ENCODE data around the gene ANXA2.

The ANXA2 gene

DNA sequence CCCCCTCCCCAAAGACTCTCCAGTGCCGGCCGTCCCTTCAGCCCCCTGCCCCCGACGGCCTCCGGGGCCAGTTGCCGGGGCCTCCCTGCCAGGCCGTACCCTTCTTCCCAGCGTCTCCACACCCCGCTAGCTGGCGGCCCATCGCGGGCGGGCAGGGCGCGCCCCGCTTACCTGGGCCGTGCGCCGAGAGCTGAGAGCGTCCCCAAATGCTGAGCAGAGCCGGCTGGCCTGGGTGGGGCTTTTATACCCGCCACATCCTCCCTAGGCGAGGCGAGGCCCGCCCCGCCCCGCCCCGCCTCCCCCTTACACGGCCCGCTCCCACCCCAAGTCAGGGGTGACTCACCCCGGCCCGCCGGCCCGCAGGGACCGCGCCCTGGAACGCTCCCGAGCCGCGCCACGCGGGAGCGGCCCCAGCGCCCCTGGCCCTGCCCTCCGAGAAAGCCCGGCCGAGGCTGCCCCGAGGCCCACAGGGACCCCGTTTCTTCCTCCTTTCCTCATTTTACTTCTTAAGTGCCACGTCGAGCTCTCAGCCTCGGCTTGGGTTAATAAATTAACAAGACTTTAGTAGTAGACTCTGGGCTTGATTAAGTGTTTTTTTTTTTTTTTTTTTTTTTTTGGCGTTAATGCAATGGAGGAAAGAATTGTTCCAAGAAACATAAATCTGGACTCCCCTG, at the start of gene ANXA2:
Gene ANXA2 (minus strand): TSS at position 215 of the 674 bp plus-strand sequence. CDS start 11,911 bp downstream, outside the sequence.
- TF ChIP-seq CTCF (IDR thresholded peaks at IDR 0.05; ENCODE audit: low read depth, low read length): no peak; the same call in 1 of the 2 replicates
- no peak for TF ChIP-seq EZH2phosphoT487 (IDR thresholded peaks at IDR 0.05; ENCODE audit: low read depth)
- H3K4me3 ChIP-seq (ENCODE audit: low read length): peak within 1 kb of the TSS; percentile 82
- peak within 1 kb of the TSS; percentile 59 for H3K27ac ChIP-seq (ENCODE audit: low read length)
- peaks cover 32% of the 10 kb centered on the region for H3K36me3 ChIP-seq (replicated peaks; ENCODE audit: low read depth, low read length)
- peaks cover 36% of the 10 kb centered on the region for H3K79me2 ChIP-seq (ENCODE audit: low read length)
- H2AFZ ChIP-seq (ENCODE audit: low read depth, low read length): peak within 1 kb of the TSS; percentile 97
- H3K4me1 ChIP-seq (ENCODE audit: low read length): peaks cover 10% of the 10 kb centered on the region
- peak within 1 kb of the TSS; percentile 95 for H3K9ac ChIP-seq (ENCODE audit: low read length)
- peaks cover 21% of the 10 kb centered on the region for H4K20me1 ChIP-seq (ENCODE audit: insufficient read depth, low read length)
- H3K4me2 ChIP-seq (ENCODE audit: low read length): peak within 1 kb of the TSS; percentile 90
- H3K9me3 ChIP-seq (ENCODE audit: insufficient read depth, low read length): no peaks in the 10 kb centered on the region
- no peaks in the 10 kb centered on the region for H3K27me3 ChIP-seq (ENCODE audit: low read depth, low read length)

DNA sequence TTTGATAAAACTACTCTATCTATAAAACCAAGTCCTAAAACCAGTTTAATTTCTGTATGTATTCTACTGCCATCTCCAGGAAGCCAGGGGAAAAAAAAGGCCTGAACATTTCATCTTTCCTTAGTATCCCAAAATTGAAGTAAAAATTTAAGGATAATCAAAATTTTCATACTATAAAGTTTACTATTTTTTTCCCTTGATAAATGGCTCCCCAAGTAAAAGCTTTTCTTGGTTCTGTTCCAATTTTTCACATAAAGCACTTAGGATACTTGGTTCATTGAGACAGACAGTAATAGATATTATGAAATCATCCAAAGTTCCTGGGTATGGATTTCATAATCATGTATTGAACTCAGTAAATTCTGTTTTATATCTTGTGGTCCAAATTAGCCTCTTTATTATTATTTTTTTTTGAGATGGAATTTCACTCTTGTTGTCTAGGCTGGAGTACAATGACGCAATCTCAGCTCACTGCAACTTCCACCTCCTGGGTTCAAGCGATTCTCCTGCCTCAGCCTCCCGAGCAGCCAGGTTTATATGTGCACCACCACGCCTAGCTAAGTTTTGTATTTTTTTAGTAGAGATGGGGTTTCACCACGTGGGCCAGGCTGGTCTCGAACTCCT, 46.6 kb upstream of the ANXA2 start:
- TF ChIP-seq CTCF (IDR thresholded peaks at IDR 0.05; ENCODE audit: low read depth, low read length) (peak; percentile 26), EZH2phosphoT487 (IDR thresholded peaks at IDR 0.05; ENCODE audit: low read depth) (no peak)
- H3K4me1 ChIP-seq (ENCODE audit: low read length): no peaks in the 10 kb centered on the region
- no peak overlapping the region for H3K27ac ChIP-seq (ENCODE audit: low read length)
- no peak overlapping the region for H2AFZ ChIP-seq (ENCODE audit: low read depth, low read length)
- H3K4me2 ChIP-seq (ENCODE audit: low read length): no peak overlapping the region
- peaks cover 11% of the 10 kb centered on the region for H3K36me3 ChIP-seq (replicated peaks; ENCODE audit: low read depth, low read length)
- H3K9me3 ChIP-seq (ENCODE audit: insufficient read depth, low read length): no peaks in the 10 kb centered on the region
- no peaks in the 10 kb centered on the region for H4K20me1 ChIP-seq (ENCODE audit: insufficient read depth, low read length)
- no peaks in the 10 kb centered on the region for H3K79me2 ChIP-seq (ENCODE audit: low read length)
- H3K4me3 ChIP-seq (ENCODE audit: low read length): no peak overlapping the region
- no peaks in the 10 kb centered on the region for H3K27me3 ChIP-seq (ENCODE audit: low read depth, low read length)
- H3K9ac ChIP-seq (ENCODE audit: low read length): no peak overlapping the region

GRCh38 chr15:60442763-60443162, 45.0 kb upstream of the ANXA2 start:
- no peaks in the 10 kb centered on the region for H4K20me1 ChIP-seq (ENCODE audit: insufficient read depth, low read length)
- H3K27ac ChIP-seq (ENCODE audit: low read length): no peak overlapping the region
- H3K4me1 ChIP-seq (ENCODE audit: low read length): no peaks in the 10 kb centered on the region
- no peak overlapping the region for H2AFZ ChIP-seq (ENCODE audit: low read depth, low read length)
- no peak overlapping the region for H3K4me2 ChIP-seq (ENCODE audit: low read length)
- H3K4me3 ChIP-seq (ENCODE audit: low read length): no peak overlapping the region
- no peak for TF ChIP-seq CTCF (IDR thresholded peaks at IDR 0.05; ENCODE audit: low read depth, low read length)
- TF ChIP-seq EZH2phosphoT487 (IDR thresholded peaks at IDR 0.05; ENCODE audit: low read depth): no peak
- H3K79me2 ChIP-seq (ENCODE audit: low read length): no peaks in the 10 kb centered on the region
- no peak overlapping the region for H3K9ac ChIP-seq (ENCODE audit: low read length)
- H3K27me3 ChIP-seq (ENCODE audit: low read depth, low read length): no peaks in the 10 kb centered on the region
- H3K9me3 ChIP-seq (ENCODE audit: insufficient read depth, low read length): no peaks in the 10 kb centered on the region
- H3K36me3 ChIP-seq (replicated peaks; ENCODE audit: low read depth, low read length): peaks cover 13% of the 10 kb centered on the region

DNA sequence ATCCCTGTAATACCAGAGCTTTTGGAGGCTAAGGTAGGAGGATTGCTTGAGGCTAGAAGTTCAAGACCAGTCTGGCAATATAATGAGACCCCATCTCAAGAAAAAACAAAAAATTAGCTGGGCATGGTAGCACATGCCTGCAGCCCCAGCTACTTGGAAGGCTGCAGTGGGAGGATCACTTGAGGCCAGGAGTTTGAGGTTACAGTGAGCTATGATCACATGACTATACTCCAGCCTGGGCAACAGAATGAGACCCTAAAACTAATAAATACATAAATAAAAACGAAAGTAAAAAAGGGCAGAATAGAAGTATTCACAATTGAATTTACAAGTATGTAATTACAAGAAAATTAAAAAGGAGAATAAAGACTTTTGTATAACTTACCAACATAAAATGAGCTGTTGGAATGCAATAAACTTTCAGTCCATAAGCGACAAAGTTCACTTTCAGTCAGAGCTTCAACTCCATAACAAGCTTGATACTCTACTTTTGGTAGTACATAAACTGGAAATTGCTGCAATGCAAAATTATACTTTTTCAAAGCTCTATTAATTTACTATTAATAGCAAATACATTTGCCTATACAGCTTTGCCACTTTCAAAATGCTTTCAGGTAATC, 44.4 kb upstream of the ANXA2 start:
- H2AFZ ChIP-seq (ENCODE audit: low read depth, low read length): no peak overlapping the region
- no peaks in the 10 kb centered on the region for H3K27me3 ChIP-seq (ENCODE audit: low read depth, low read length)
- TF ChIP-seq CTCF (IDR thresholded peaks at IDR 0.05; ENCODE audit: low read depth, low read length): no peak
- TF ChIP-seq EZH2phosphoT487 (IDR thresholded peaks at IDR 0.05; ENCODE audit: low read depth): no peak
- H3K4me3 ChIP-seq (ENCODE audit: low read length): no peak overlapping the region
- H3K36me3 ChIP-seq (replicated peaks; ENCODE audit: low read depth, low read length): peaks cover 12% of the 10 kb centered on the region
- no peaks in the 10 kb centered on the region for H4K20me1 ChIP-seq (ENCODE audit: insufficient read depth, low read length)
- no peaks in the 10 kb centered on the region for H3K4me1 ChIP-seq (ENCODE audit: low read length)
- no peak overlapping the region for H3K9ac ChIP-seq (ENCODE audit: low read length)
- no peaks in the 10 kb centered on the region for H3K79me2 ChIP-seq (ENCODE audit: low read length)
- no peak overlapping the region for H3K27ac ChIP-seq (ENCODE audit: low read length)
- H3K4me2 ChIP-seq (ENCODE audit: low read length): no peak overlapping the region
- no peaks in the 10 kb centered on the region for H3K9me3 ChIP-seq (ENCODE audit: insufficient read depth, low read length)

Data from OCI-LY3 (cell line).